ENCODE measurements around the gene ARL6IP4.

The ARL6IP4 gene

GRCh38 chr12:122958198-122958888, 22.1 kb upstream of the ARL6IP4 start:
- Histone ChIP-seq H3K9me3 (ENCODE audit: control insufficient read depth, low read length) (no peaks in the 10 kb centered on the region), H3K4me1 (ENCODE audit: control insufficient read depth, insufficient read depth, low read length) (no peaks in the 10 kb centered on the region), H3K27me3 (ENCODE audit: control insufficient read depth, insufficient read depth, low read length, poor library complexity, severe bottlenecking) (no peaks in the 10 kb centered on the region), H3K36me3 (ENCODE audit: control insufficient read depth, insufficient read depth, low read length) (peaks cover 6% of the 10 kb centered on the region), H3K27ac (ENCODE audit: insufficient read depth, low read depth, low read length, poor library complexity, severe bottlenecking) (no peak overlapping the region), H3K4me3 (ENCODE audit: insufficient read depth, low read depth, low read length) (no peak overlapping the region)
- WGBS, 2 experiments = 94 to 97% methylated on average over 5 of the region's 5 CpGs

- no peak overlapping the region for H3K4me3 ChIP-seq (ENCODE audit: insufficient read depth, low read depth, low read length)
- WGBS, 2 experiments = 96 to 97% methylated on average over 35 of the region's 35 CpGs
- H3K4me1 ChIP-seq (ENCODE audit: control insufficient read depth, insufficient read depth, low read length) = peaks cover 9% of the 10 kb centered on the region
- H3K27ac ChIP-seq (ENCODE audit: insufficient read depth, low read depth, low read length, poor library complexity, severe bottlenecking) = no peak overlapping the region
- no peaks in the 10 kb centered on the region for H3K9me3 ChIP-seq (ENCODE audit: control insufficient read depth, low read length)
- peaks cover 6% of the 10 kb centered on the region for H3K36me3 ChIP-seq (ENCODE audit: control insufficient read depth, insufficient read depth, low read length)
- no peaks in the 10 kb centered on the region for H3K27me3 ChIP-seq (ENCODE audit: control insufficient read depth, insufficient read depth, low read length, poor library complexity, severe bottlenecking)
Measured at GRCh38 chr12:122959566-122960192, 20.8 kb upstream of the ARL6IP4 start.

GRCh38 chr12:122960193-122960569, 20.3 kb upstream of the ARL6IP4 start:
- H3K9me3 ChIP-seq (ENCODE audit: control insufficient read depth, low read length) = no peaks in the 10 kb centered on the region
- peaks cover 6% of the 10 kb centered on the region for H3K36me3 ChIP-seq (ENCODE audit: control insufficient read depth, insufficient read depth, low read length)
- H3K4me3 ChIP-seq (ENCODE audit: insufficient read depth, low read depth, low read length) = no peak overlapping the region
- peaks cover 14% of the 10 kb centered on the region for H3K4me1 ChIP-seq (ENCODE audit: control insufficient read depth, insufficient read depth, low read length)
- H3K27me3 ChIP-seq (ENCODE audit: control insufficient read depth, insufficient read depth, low read length, poor library complexity, severe bottlenecking) = no peaks in the 10 kb centered on the region
- WGBS, 2 experiments = 94 to 95% methylated on average over 8 of the region's 8 CpGs
- no peak overlapping the region for H3K27ac ChIP-seq (ENCODE audit: insufficient read depth, low read depth, low read length, poor library complexity, severe bottlenecking)

- Histone ChIP-seq H3K4me3 (ENCODE audit: insufficient read depth, low read depth, low read length) (no peak overlapping the region), H3K9me3 (ENCODE audit: control insufficient read depth, low read length) (no peaks in the 10 kb centered on the region), H3K27ac (ENCODE audit: insufficient read depth, low read depth, low read length, poor library complexity, severe bottlenecking) (no peak overlapping the region), H3K36me3 (ENCODE audit: control insufficient read depth, insufficient read depth, low read length) (peaks cover 6% of the 10 kb centered on the region), H3K27me3 (ENCODE audit: control insufficient read depth, insufficient read depth, low read length, poor library complexity, severe bottlenecking) (no peaks in the 10 kb centered on the region), H3K4me1 (ENCODE audit: control insufficient read depth, insufficient read depth, low read length) (peaks cover 22% of the 10 kb centered on the region)
- 92 to 95% methylated on average over 9 to 10 of the region's 10 CpGs for WGBS, 2 experiments
Measured at GRCh38 chr12:122961531-122962329, 18.8 kb upstream of the ARL6IP4 start.

GRCh38 chr12:122963941-122964265, 16.6 kb upstream of the ARL6IP4 start:
- H3K4me3 ChIP-seq (ENCODE audit: insufficient read depth, low read depth, low read length) = no peak overlapping the region
- H3K27me3 ChIP-seq (ENCODE audit: control insufficient read depth, insufficient read depth, low read length, poor library complexity, severe bottlenecking) = no peaks in the 10 kb centered on the region
- WGBS, 2 experiments = 91 to 92% methylated on average over 8 of the region's 8 CpGs
- H3K4me1 ChIP-seq (ENCODE audit: control insufficient read depth, insufficient read depth, low read length) = peaks cover 22% of the 10 kb centered on the region
- H3K27ac ChIP-seq (ENCODE audit: insufficient read depth, low read depth, low read length, poor library complexity, severe bottlenecking) = no peak overlapping the region
- peaks cover 6% of the 10 kb centered on the region for H3K36me3 ChIP-seq (ENCODE audit: control insufficient read depth, insufficient read depth, low read length)
- H3K9me3 ChIP-seq (ENCODE audit: control insufficient read depth, low read length) = no peaks in the 10 kb centered on the region

- 83 to 85% methylated on average over 19 of the region's 19 CpGs for WGBS, 2 experiments
- H3K4me1 ChIP-seq (ENCODE audit: control insufficient read depth, insufficient read depth, low read length) = peaks cover 22% of the 10 kb centered on the region
- no peak overlapping the region for H3K27ac ChIP-seq (ENCODE audit: insufficient read depth, low read depth, low read length, poor library complexity, severe bottlenecking)
- H3K36me3 ChIP-seq (ENCODE audit: control insufficient read depth, insufficient read depth, low read length) = peaks cover 3% of the 10 kb centered on the region
- no peak overlapping the region for H3K4me3 ChIP-seq (ENCODE audit: insufficient read depth, low read depth, low read length)
- no peaks in the 10 kb centered on the region for H3K9me3 ChIP-seq (ENCODE audit: control insufficient read depth, low read length)
- no peaks in the 10 kb centered on the region for H3K27me3 ChIP-seq (ENCODE audit: control insufficient read depth, insufficient read depth, low read length, poor library complexity, severe bottlenecking)
Measured at GRCh38 chr12:122964439-122965257, 15.8 kb upstream of the ARL6IP4 start.

- Histone ChIP-seq H3K27ac (ENCODE audit: insufficient read depth, low read depth, low read length, poor library complexity, severe bottlenecking) (no peak overlapping the region), H3K4me3 (ENCODE audit: insufficient read depth, low read depth, low read length) (peak overlapping the region; percentile 59), H3K27me3 (ENCODE audit: control insufficient read depth, insufficient read depth, low read length, poor library complexity, severe bottlenecking) (no peaks in the 10 kb centered on the region), H3K36me3 (ENCODE audit: control insufficient read depth, insufficient read depth, low read length) (no peaks in the 10 kb centered on the region), H3K4me1 (ENCODE audit: control insufficient read depth, insufficient read depth, low read length) (peaks cover 22% of the 10 kb centered on the region), H3K9me3 (ENCODE audit: control insufficient read depth, low read length) (no peaks in the 10 kb centered on the region)
- WGBS, 2 experiments = 15 to 21% methylated on average over 12 of the region's 12 CpGs
Measured at GRCh38 chr12:122965321-122965751, 15.1 kb upstream of the ARL6IP4 start.

GRCh38 chr12:122965851-122966742, 14.4 kb upstream of the ARL6IP4 start, which contains the start of gene ABCB9:
ABCB9 (minus strand) TSS chr12:122966463; CDS start chr12:122960235, 6,228 bp downstream.
- no peak within 1 kb of the TSS for H3K27ac ChIP-seq (ENCODE audit: insufficient read depth, low read depth, low read length, poor library complexity, severe bottlenecking)
- no peaks in the 10 kb centered on the region for H3K36me3 ChIP-seq (ENCODE audit: control insufficient read depth, insufficient read depth, low read length)
- WGBS, 2 experiments = 1% methylated on average over 55 of the region's 55 CpGs
- peak within 1 kb of the TSS; percentile 59 for H3K4me3 ChIP-seq (ENCODE audit: insufficient read depth, low read depth, low read length)
- H3K9me3 ChIP-seq (ENCODE audit: control insufficient read depth, low read length) = no peaks in the 10 kb centered on the region
- no peaks in the 10 kb centered on the region for H3K27me3 ChIP-seq (ENCODE audit: control insufficient read depth, insufficient read depth, low read length, poor library complexity, severe bottlenecking)
- H3K4me1 ChIP-seq (ENCODE audit: control insufficient read depth, insufficient read depth, low read length) = peaks cover 22% of the 10 kb centered on the region
